Measurements from ENCODE around the gene UNC93A.
"Not testable (repeated sequence)": the region's sequence is repeated elsewhere in the genome, so short reads cannot be mapped to it uniquely, and the experiment has no call there.

Gene UNC93A

GRCh38 chr6:167356874-167357273 lies 65.8 kb downstream of the UNC93A start:
- no peak for TF ChIP-seq CTCF (conservative IDR thresholded peaks at IDR 0.05; ENCODE audit: low read depth, low read length)
- H3K4me3 ChIP-seq (ENCODE audit: low read length) = no peak overlapping the region
- no peak for DNase-seq (ENCODE audit: low read depth)

- H3K4me3 ChIP-seq (ENCODE audit: low read length); DNase-seq (ENCODE audit: low read depth): not testable (repeated sequence)
Observed at GRCh38 chr6:167358394-167358793, 67.3 kb downstream of the UNC93A start.

DNA sequence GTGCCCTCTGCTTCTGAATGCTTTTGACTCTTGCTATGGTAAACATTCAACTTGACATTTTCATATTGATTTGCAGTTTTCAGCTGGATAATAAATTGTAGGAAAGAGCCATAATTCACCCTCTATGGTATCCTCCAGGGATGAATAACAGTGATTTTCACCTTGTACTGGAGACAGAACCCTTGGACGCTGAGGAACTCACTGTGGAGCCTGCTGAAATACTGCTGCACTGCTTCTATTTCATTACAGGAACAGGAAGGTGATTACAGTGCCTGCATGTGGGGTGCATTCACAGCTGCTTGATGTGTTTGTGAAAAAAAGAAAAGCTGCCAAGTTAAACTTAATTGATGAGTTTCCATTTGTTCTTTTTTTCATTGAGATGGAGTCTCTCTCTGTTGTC lies 70.1 kb downstream of the UNC93A start:
- not testable (repeated sequence) for DNase-seq (ENCODE audit: low read depth); H3K4me3 ChIP-seq (ENCODE audit: low read length)
